HG03196 (cell line): ENCODE results near the gene C10orf90.

ENCODE experiments used
- ATAC-seq: cut with Tn5 transposase; IDR thresholded peaks from one replicate; pipeline ENCODE4 v1.9.1; 2021; ENCODE audit not compliant: unreplicated experiment

Gene C10orf90

DNA sequence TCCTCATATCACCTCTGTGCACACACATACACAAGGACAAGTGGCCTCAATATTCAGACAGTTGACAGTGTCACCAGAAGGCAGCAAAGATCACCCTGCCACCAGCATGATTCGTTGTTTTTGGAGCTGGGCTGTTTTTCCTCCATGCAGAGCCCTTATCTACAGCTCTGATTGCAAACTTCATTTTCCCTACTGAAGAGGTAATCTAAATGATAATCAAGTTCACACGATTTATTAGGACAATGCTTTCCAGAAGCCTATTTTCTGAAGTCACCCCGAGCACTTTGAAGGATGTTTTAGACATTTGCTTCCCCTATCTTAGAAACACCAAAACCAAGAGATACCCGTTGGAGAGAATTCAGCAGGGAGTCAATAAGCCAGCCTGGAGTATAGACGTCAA is 236.3 kb downstream of the C10orf90 start:
- no peak for ATAC-seq

DNA sequence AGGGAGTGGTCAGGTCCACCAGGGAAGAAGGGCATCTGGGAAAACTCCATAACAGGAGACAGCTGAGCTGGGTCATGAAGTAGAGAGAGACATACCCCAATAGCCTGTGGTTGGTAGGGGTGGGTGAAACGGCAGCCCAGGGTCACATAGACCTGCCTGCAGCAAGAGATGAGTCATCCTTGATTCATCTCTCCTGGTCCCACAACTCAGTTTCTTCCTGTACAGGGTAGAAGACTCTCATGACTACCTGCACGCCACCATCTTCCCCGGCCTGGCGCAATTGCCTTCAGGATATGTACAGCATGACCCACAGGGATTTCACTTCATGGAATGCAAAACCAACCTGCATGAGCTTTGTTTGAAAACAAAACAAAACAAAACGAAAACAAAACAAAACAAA is 237.1 kb downstream of the C10orf90 start:
- ATAC-seq: no peak

DNA sequence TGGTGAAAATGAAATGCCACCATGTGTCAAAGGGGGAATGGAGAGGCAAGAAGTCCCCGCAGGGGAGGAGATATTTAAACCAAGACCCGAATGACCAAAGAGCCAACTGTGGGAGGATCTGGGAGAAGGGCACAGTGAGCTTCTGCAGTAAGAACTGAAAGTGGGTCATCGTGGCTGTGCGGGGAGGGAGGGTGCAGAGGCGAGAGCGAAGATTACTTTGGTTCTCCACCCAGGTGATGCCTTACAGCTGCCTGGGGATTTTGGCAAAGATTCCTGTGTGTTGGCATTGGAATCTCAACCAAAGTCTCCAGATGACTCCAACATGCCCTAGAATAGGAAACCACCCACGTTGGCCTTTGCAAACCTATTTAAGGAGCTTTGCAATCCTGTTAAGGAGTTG is 238.0 kb downstream of the C10orf90 start:
- ATAC-seq: no peak

DNA sequence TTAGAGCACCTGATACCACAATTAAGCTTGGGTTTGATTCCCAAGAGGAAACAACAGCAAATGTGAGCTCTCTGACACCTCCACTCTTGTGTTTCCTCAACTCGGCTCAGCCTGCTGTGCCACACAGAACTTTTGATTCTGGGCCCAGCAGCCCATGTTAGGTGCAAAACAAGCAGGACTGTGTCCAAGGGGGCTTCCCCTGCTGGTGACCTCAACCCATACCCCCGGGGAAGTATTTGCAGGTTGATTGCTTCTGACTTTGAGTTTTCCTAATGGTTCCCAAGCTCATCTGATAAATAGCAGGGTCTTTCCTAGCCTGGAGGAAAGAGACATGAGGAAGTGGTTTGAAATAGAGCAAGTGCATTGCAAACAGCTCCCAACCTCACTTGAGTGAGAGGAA is 238.7 kb downstream of the C10orf90 start:
- no peak for ATAC-seq

DNA sequence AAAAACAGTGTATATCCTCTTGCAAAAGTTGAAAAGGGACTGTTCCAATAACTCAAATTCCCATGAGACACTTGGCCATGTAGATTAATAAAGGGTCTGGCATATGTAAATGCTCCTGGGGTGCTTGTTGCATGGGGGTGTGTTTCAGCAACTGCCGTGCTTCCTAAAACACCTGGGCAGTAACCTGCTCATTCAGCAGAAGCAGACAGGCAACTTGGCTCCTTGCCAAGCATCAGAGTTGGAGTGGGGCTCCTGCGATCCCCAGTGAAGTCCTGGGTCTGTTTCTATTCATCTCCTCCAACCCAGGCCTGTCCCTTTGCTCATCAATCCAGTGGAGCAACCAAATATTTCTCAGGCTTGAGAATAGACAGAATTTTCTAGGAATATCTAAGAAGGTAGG is 240.0 kb downstream of the C10orf90 start:
- no peak for ATAC-seq

DNA sequence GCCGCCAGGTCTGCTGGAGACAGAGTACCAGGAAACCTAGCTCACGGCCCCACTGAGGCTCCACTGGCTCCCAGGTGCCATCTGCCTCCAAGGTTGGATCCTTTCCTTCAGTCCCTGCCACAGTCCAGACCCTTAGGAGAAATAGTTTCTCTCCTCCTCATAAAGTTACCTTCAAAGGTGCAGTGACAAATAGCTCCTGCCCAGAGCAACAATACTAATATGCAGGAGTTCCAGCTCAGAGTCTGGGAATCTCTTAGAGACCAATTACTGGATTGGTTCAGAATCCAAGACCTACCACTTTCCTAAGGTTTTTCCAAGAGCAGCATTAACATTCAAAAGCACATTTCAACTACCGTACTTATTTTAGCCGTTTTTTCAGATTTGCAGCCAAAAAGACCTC is 241.2 kb downstream of the C10orf90 start:
- ATAC-seq: no peak

DNA sequence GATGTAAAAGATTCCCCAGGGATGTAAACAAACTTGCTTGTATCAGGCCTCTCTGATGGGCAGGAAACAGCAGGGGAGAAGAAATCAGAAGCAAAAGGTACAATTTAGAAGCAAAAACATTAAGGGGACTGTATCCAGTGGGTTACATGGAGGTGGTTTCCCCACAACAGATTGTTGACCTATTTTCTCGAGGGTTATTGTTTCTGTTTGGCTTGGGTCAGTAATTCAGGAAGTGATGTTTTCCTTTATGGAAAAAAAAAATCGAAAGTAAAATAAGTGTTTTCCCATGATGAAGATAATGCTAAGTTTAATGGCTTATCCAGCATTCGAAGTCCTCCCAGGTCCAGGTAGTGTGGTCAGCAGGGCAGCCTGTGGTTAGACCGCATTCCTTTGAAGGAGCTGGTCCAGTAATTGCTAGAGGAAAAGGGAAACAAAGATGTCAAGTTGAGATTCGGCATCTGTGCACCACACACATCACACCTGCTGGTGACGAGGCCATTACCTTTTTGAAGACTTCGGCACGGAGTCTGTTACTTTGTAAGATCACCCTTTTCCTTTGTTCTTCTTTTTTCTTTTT is 244.9 kb downstream of the C10orf90 start:
- ATAC-seq: no peak

DNA sequence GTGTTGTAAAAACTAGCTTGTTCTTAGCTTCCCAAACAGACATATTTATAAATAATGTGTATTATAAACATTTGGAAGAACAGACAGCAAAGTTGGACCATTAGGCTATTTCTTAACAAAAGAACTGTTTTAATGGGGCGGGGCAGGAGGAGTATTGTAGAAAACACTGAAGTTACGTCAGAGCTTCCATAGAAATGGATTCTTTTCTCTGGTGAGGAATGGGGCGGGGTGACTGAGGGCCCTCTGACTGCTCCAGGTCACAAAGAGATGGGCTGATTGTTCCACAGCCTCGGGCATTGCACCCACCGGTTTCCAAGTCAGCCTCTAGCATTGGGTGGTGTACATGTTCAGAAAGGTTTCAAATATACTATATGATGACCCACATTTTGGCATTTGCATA is 245.5 kb downstream of the C10orf90 start:
- no peak for ATAC-seq

DNA sequence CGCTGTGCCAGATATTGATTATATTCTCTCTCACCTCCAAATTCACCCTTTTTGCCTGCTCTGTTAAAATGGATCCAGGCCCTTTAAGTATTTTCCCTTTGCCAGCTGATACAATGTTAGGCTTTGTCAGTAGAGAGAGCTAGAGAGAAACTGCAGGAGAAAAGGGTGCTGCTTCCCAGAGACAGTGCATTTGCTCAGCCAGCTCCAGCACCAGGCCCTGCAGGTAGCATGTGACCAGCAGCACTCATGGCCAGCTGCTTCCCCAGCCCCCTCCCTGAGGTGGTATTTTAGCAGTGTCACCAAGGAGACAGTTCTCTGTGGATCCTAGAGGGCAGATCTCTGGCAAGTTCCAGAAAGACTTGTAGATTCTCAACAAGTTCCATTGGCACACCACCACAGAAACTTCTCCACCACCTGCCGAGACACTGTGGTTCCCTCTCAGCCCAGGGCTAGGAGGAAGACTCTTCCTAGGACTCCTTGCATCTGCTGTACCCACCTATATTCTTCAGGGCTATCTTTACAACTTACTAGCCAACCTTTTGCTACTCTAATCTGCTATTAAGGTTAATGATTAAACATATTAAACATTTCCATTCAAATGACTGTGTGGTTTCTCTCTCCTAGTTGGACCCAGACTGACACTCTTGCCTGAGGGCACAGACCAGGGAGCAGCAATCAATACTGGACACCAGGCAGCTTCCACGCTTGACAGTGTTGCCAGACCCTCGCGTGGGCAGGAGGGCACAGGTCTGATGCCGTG is 246.6 kb downstream of the C10orf90 start:
- no peak for ATAC-seq

DNA sequence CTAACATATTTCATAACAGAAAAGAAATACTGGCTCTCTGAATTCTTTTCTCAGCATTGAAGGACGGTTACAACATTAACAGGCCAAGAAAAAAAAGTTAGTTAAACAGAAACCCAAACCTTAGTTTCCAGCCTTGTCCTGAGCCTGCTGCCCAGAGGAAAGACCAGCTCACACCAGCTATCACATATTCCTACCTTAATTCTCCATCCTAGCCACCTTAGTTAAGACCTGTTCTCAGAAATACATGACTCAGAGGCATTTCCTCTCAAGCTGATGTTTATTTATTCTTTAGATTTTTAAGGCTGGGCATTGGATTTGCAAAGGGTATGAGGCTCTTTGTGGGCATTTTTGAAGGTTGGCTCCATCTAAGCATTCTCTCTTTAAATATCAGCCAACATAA is 247.9 kb downstream of the C10orf90 start:
- ATAC-seq: no peak

DNA sequence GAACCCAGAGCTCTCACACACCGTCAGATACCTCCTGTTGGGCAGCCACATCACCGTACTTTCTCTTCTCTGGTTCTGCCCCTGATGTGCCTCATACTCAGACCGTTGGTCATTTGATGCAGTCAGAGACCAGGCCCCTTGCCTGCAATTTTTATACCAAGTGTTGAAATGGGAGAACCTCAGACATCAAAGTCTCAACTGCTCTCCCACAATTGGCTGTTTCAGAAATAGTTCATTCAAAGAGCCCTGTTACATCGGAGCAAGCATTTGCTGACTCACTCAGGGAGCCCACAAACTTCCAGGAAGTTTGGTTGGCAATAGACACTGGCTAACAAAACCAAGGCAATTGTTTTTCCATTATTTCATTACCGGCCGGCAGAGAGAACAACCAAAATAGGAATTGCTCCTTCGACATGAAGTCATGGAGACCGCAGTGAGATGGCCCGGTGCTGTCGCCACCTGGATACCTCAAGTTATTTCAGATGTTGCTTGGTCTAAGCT is 248.7 kb downstream of the C10orf90 start:
- ATAC-seq: no peak

DNA sequence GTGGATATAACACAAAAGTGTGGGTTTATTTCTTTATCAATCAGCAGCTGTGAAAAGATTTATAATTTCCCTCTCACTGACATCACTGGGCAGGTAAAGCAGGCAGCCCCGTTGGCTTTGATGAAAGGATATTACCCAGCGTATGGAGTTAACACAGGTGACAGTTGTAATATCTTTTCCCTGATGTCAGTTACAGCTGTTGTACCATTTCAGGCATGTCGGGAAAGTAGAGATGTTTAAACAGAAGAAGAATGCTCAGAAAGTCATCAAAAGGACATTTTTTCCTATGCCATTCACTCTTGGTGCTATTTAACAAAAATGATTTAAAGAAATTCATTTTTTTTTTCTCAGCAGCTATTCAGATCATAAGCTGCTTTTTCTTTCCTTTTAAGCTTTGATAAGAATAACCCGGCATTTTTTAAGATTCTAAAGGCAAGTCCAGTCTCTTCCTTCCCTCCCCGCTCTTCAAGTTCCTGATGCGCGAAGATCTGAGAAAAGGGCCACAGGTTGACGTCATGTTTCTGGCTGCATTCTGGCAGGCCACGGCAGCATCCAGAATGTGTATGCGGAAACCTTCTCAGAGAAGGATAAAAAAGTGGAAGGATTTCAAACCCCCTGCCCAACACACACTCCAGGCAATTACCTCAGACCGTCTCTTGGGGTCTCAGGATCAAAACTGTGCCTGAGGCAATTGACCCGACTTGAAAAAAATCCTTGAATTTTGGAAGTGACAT is 249.8 kb downstream of the C10orf90 start:
- no peak for ATAC-seq

DNA sequence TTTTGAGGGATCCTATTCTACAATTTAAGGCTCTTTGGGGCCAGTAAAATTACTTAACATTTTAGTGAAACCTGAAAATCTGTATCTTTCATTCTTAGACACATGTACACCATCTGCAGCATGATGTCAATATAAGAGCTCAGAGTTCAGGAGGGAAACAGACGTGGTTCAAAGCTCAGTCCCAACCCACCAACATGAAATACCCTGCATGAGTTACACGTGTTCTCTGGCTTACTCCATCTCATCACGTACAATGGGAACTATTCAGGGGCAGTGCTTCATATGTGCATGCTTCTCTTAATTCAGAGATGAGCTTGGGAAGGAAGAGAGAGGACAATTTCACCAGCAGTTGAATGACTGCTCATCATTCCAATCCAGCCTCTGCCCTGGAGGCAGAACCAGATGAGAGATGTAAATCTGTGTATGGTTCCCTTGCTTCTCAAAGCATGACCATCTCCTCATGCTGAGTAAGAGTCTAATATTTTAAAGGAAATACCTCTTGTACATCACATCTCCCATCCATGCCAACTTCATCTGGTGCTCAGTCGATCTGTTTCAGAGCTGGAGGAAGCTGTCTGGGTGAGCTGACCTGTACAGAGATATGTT is 253.2 kb downstream of the C10orf90 start:
- ATAC-seq: no peak

DNA sequence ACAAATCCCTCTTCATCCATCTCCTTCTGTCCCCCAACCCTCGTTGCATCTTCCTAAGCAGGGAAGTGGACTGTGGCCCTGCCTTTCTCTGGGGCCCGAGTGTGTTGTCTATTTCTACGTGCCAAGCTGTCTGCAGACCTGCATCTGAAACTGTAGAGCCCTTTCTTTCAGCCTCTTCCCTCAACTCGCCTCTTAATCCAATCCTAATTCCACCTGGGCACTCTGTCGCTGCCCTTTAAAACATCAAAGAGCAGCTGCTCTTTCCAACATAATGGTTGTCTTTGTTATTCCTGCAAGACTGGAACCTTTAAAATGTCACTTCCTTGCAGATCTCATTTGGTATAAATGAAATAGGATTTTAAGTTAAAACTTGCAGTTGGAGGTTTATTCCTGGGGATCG is 260.7 kb downstream of the C10orf90 start:
- ATAC-seq: no peak

DNA sequence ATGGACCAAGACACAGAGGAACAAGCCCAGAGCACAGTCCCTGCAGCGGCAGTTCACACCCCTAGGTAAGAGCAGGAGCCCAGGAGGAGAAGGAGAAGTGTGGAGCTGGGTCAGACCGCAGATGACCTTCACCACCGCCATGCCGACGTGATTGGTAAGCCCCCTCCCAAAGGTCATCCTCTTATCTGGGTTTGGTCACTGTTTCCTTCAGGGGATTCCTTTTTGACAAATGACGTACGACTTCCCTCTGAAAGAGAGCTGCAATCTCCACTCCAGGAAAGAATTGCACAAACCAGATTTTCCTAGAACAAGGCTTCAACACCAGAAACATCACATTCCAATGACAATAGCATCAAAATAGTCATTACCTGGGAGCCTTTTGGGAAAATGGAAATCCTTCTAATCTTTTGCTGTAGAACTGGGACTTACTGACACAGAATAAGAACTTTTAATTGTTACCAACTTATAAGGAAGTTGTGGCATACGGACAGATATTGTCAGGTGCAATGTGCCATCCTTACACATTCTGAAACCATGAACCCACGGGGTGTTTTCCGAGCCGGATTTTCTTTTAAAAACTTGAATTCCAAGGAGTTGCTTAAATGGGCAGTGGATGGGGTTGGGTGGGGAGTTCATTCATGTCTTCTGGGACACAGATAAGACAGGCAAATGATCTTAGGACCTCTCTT is 261.4 kb downstream of the C10orf90 start:
- ATAC-seq: no peak

DNA sequence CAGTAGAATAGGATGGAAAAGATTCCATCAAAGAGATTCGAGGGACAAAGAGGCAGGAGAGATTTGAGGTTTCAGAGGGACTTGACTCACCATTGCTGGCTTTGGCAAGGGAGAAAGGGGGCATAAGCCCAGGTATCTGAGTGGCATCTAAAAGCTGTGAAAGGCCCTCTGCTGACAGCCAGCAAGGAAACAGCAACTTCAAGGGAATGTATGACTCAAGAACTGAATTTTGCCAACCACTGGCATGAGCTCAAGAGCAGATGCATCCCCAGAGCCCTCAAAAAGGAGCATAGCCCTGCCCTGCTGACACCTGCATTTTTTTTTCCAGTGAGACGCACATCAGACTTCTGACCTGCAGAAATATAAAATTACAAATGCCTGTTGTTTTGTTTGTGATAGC is 262.7 kb downstream of the C10orf90 start:
- no peak for ATAC-seq

DNA sequence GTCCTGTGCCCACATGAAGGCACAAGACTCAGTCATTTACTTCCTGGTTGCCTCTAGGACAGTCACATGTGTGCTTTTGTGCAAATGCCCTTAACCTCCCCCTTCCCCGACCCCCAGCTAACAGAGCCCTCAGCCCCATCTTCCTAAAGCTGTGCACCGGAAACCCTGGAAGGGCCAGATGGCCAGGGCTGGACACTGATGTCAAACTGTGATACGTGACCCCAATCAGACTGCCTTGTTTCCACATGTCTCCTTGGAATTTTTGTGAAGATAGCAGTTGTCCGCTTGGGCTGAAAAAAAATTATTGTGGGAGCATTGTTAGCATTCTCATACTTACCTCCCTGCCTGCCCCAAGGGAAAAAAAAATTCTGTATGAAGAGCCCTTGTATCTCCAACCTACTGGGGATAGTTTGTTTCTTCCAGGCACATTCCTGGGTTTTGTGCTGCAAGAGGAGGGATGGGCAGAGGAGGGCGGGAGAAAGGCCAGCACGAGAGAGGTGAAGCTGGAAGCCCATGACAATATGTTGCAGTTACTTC is 265.2 kb downstream of the C10orf90 start:
- ATAC-seq: no peak

DNA sequence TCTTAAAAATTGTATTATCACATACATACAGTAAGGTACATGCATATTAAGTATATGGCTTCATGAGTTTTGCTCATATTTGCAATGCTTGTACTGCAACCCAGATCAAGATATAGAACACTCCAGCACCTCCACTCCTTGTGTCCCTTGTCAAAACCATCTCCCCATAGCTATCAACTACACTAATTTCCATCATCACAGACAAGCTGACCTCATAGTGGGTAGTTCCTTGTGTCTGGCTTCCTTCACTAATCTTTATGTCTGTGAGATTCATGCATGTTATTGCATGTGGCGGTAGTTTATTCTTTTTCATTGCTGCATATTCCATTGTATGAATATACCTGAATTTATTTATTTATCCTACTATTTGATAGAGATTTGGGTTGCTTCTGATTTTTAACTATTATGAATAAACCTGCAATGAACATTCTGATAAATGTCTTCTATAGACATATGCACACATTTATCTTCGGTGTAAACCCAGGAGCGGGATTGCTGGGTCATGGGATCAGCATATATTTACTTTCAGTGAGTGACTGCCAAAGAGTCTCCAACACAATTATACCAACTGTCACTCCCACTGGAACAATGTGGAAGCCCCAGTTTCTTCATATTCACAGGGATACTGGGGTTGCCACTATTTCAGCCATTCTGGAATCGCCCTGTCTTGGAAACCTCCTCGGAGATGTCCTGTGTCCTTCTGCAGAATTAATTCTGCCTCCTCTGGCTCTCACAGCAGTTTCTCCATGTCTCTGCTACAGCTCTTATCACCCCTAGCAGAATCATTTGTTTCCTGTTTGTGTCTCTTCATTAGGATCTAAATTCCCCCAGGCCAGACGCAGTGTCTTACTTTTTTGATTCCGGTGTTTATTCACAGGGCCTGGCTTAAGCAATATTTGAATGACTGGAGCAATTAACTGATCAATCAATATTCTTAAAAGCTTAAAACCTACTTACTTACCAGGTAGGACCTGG is 267.5 kb downstream of the C10orf90 start:
- no peak for ATAC-seq

DNA sequence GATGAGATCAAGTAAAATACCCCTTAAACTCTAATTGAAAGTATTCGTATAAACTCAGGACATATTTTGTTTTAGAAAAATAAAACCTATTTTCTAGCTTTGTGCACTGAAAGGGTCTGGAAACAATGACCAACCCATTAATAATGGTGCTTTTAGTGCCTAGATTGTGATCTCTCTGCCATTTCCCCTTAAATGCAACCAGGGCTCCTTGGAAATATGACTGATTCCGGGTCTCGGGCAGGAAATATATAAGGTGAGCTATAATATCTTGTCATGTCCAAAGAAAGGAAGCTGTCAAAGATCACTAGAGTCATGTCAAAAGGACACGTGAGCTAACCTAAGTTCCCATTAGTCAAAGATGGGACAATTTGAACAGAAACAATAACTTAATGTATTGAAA is 269.9 kb downstream of the C10orf90 start:
- no peak for ATAC-seq

DNA sequence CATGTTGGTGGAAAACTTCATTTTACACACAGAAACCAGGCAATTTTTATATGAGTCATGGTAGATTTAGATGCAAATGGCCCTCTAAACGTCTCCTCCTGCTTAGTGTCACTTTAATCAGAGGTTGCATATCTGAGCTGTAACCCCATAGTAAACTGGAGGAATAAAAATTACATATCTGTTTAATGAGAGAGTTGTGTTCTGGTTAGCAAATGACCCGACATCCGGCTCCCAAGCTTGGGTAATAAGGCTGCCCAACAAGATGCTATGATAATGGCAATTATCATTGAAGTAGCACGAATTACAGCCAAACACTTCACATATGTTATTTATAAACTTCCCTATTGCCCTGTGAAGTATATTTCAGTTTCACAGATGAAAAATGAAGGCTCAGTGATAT is 271.6 kb downstream of the C10orf90 start:
- no peak for ATAC-seq
